CD14-positive monocyte (primary cell): Measurements from ENCODE around the gene PRLH. TPM values are rescaled to one million over a fixed set of nuclear protein-coding genes. Genes with fewer than 3 reads are reported as not detected.
A peak's percentile ranks its signal among the peaks of the same experiment; 100 is the strongest.

ENCODE experiments used
- DNase-seq, 3 donors: peaks; one replicate each; pipeline ENCODE4 v3.0.0-alpha.2; 2011 to 2022
- H2AFZ ChIP-seq: 2 replicates; pipeline ENCODE4 v1.6.0; 2012; ENCODE audit warnings: mild to moderate bottlenecking, low read depth, low read length, inconsistent platforms; ENCODE audit not compliant: insufficient read depth, poor library complexity, severe bottlenecking
- H3K27ac ChIP-seq, 2 donors: 1 replicate in 1 of 2; 2 replicates in 1 of 2; pipeline ENCODE4 v1.5.1; 2012 to 2013; ENCODE audit warnings: low read length in 2 of 2, control low read depth in 1 of 2, inconsistent platforms in 1 of 2, low read depth in 1 of 2, mild to moderate bottlenecking in 1 of 2
- H3K27me3 ChIP-seq, 2 donors: one replicate each; pipeline versions ENCODE4 v1.6.0 to v1.6.1; 2011 to 2013; ENCODE audit warnings: low read length in 2 of 2; ENCODE audit not compliant: control insufficient read depth in 2 of 2, insufficient read depth in 2 of 2
- H3K36me3 ChIP-seq, 2 donors: replicated peaks in 1 of 2; 1 replicate in 1 of 2; 2 replicates in 1 of 2; pipeline versions ENCODE4 v1.5.1 to v1.6.1; 2012 to 2013; ENCODE audit warnings: low read length in 2 of 2, control low read depth in 1 of 2, inconsistent platforms in 1 of 2, mild to moderate bottlenecking in 1 of 2; ENCODE audit not compliant: insufficient read depth in 2 of 2, control insufficient read depth in 1 of 2
- H3K4me1 ChIP-seq, 2 donors: 1 replicate in 1 of 2; 2 replicates in 1 of 2; pipeline versions ENCODE4 v1.5.1 to v1.6.1; 2012 to 2013; ENCODE audit warnings: low read length in 2 of 2, control low read depth in 1 of 2, inconsistent platforms in 1 of 2, mild to moderate bottlenecking in 1 of 2, moderate library complexity in 1 of 2; ENCODE audit not compliant: insufficient read depth in 2 of 2, control insufficient read depth in 1 of 2
- H3K4me2 ChIP-seq: replicated peaks from 2 replicates; pipeline ENCODE3; 2012; ENCODE audit warnings: low read length, moderate library complexity, mild to moderate bottlenecking; ENCODE audit not compliant: poor library complexity, severe bottlenecking; ENCODE audit errors: extremely low read depth
- H3K4me3 ChIP-seq, 3 experiments: fragments of 200-600 bp in 1 of 3; sonication (generic) in 1 of 3; replicated peaks in 1 of 3; 1 replicate in 2 of 3; 2 replicates in 1 of 3; pipeline ENCODE4 v1.5.1; 2011 to 2013; ENCODE audit warnings: low read length in 3 of 3, mild to moderate bottlenecking in 3 of 3, control low read depth in 2 of 3, low read depth in 2 of 3, inconsistent platforms in 1 of 3, moderate library complexity in 1 of 3
- H3K79me2 ChIP-seq: 2 replicates; pipeline ENCODE4 v1.6.0; 2012; ENCODE audit warnings: mild to moderate bottlenecking, control low read depth, inconsistent platforms, low read length, moderate library complexity; ENCODE audit not compliant: insufficient read depth
- H3K9ac ChIP-seq: 2 replicates; pipeline ENCODE4 v1.6.0; 2017; ENCODE audit warnings: low read length, mild to moderate bottlenecking; ENCODE audit not compliant: insufficient read depth, poor library complexity, severe bottlenecking
- H3K9me3 ChIP-seq, 2 donors: replicated peaks in 1 of 2; 1 replicate in 1 of 2; 2 replicates in 1 of 2; pipeline versions ENCODE4 v1.5.1 to v1.6.1; 2012 to 2013; ENCODE audit warnings: low read length in 2 of 2, control low read depth in 1 of 2; ENCODE audit not compliant: control insufficient read depth in 1 of 2, insufficient read depth in 1 of 2
- H4K20me1 ChIP-seq: 2 replicates; pipeline ENCODE4 v1.6.0; 2012; ENCODE audit warnings: mild to moderate bottlenecking, low read length, control low read depth, moderate library complexity; ENCODE audit not compliant: insufficient read depth
- H3K27ac Mint-ChIP-seq, 7 donors: one replicate each; pipeline ENCODE4 v1.8.0; 2020; ENCODE audit warnings: mild to moderate bottlenecking in 7 of 7, mixed read lengths in 7 of 7, moderate library complexity in 6 of 7, inconsistent platforms in 2 of 7
- H3K27me3 Mint-ChIP-seq, 3 donors: one replicate each; pipeline ENCODE4 v1.8.0; 2021 to 2022; ENCODE audit warnings: low read depth in 3 of 3, mild to moderate bottlenecking in 3 of 3, mixed read lengths in 3 of 3, moderate library complexity in 3 of 3, inconsistent platforms in 1 of 3
- H3K36me3 Mint-ChIP-seq, 2 donors: one replicate each; pipeline ENCODE4 v1.8.0; 2020; ENCODE audit warnings: mixed read lengths in 2 of 2, inconsistent platforms in 1 of 2, mild to moderate bottlenecking in 1 of 2
- H3K4me1 Mint-ChIP-seq: one replicate; pipeline ENCODE4 v1.8.0; 2020; ENCODE audit warnings: mild to moderate bottlenecking, mixed read lengths
- H3K4me3 Mint-ChIP-seq, 2 donors: one replicate each; pipeline ENCODE4 v1.8.0; 2020; ENCODE audit warnings: mild to moderate bottlenecking in 2 of 2, mixed read lengths in 2 of 2, moderate library complexity in 1 of 2
- H3K9me3 Mint-ChIP-seq, 7 donors: one replicate each; pipeline ENCODE4 v1.8.0; 2020 to 2022; ENCODE audit warnings: mixed read lengths in 7 of 7, mild to moderate bottlenecking in 6 of 7, moderate library complexity in 6 of 7, inconsistent platforms in 2 of 7
- CTCF ChIP-seq: fragments of 200-600 bp; IDR thresholded peaks from one replicate; pipeline ENCODE4 v1.8.0; 2022; ENCODE audit warnings: antibody characterized with exemption, mild to moderate bottlenecking
- WGBS: methylation state at CpG from one replicate; pipeline ENCODE4 v1.1.5; 2013; ENCODE audit warnings: missing lambda C conversion rate; ENCODE audit not compliant: insufficient coverage; 5-methylcytosine and 5-hydroxymethylcytosine counted together
- intact Hi-C, 2 donors: fragments of 100-400 bp; cut with micrococcal nuclease; formaldehyde crosslinking; loops; one replicate each; pipeline versions ENCODE4 v1.15.0 to v1.15.1; 2023
- polyA plus RNA-seq, 3 donors: library from polyadenylated mRNA; depleted of rRNA in 1 of 3; unstranded in 2 of 3; stranded (reverse) in 1 of 3; fragments of 300-500 nt in 2 of 3; fragments of >200 nt in 1 of 3; fragmentation: Illumina TruSeq in 2 of 3; gene quantifications; 1 replicate in 2 of 3; 2 replicates in 1 of 3; pipeline ENCODE4 v1.2.3, GENCODE V29; 2012 to 2021

Gene PRLH
- polyA plus RNA-seq, 3 donors: not detected

GRCh38 chr2:237614151-237614720 lies 47.9 kb downstream of the PRLH start:
- no peak overlapping the region for H2AFZ ChIP-seq
- H4K20me1 ChIP-seq: no peaks in the 10 kb centered on the region
- H3K27me3 ChIP-seq: no peaks in the 10 kb centered on the region
- H3K27ac ChIP-seq: no peak overlapping the region
- intact Hi-C loops: no loop called here
- H3K79me2 ChIP-seq: no peaks in the 10 kb centered on the region
- no peak overlapping the region for H3K4me3 ChIP-seq
- Mint-ChIP-seq H3K27ac (no peak overlapping the region), H3K4me3 (peak overlapping the region in 1 of 2 donors; percentile 56), H3K9me3 (peaks cover 0 to 2% (median 0%) of the 10 kb centered on the region in 7 donors), H3K4me1 (peaks cover 39% of the 10 kb centered on the region), H3K27me3 (peaks cover 3 to 15% (median 7%) of the 10 kb centered on the region in 3 donors), H3K36me3 (no peaks in the 10 kb centered on the region)
- peak overlapping the region; percentile 22 for H3K4me2 ChIP-seq
- DNase-seq: peak in 2 of 3 donors; percentile 29 to 35
- H3K9me3 ChIP-seq: no peaks in the 10 kb centered on the region
- H3K4me1 ChIP-seq: peaks cover 28 to 38% of the 10 kb centered on the region in 2 donors
- 41% methylated on average over 9 of the region's 9 CpGs for WGBS
- no peaks in the 10 kb centered on the region for H3K36me3 ChIP-seq
- peak; percentile 18 for TF ChIP-seq CTCF
- no peak overlapping the region for H3K9ac ChIP-seq

GRCh38 chr2:237615631-237616249 lies 49.4 kb downstream of the PRLH start:
- H3K9me3 Mint-ChIP-seq: peaks cover 0 to 2% (median 0%) of the 10 kb centered on the region in 7 donors
- Histone ChIP-seq H3K27me3 (no peaks in the 10 kb centered on the region), H3K79me2 (no peaks in the 10 kb centered on the region), H3K9ac (no peak overlapping the region), H3K36me3 (no peaks in the 10 kb centered on the region), H3K4me2 (no peak overlapping the region), H3K27ac (no peak overlapping the region), H3K9me3 (no peaks in the 10 kb centered on the region), H3K4me3 (no peak overlapping the region), H4K20me1 (no peaks in the 10 kb centered on the region), H2AFZ (no peak overlapping the region), H3K4me1 (peaks cover 28 to 38% of the 10 kb centered on the region in 2 donors)
- H3K27ac Mint-ChIP-seq: no peak overlapping the region
- TF ChIP-seq CTCF: no peak
- H3K27me3 Mint-ChIP-seq: peaks cover 2 to 16% (median 11%) of the 10 kb centered on the region in 3 donors
- DNase-seq: no peak
- no peaks in the 10 kb centered on the region for H3K36me3 Mint-ChIP-seq
- peaks cover 39% of the 10 kb centered on the region for H3K4me1 Mint-ChIP-seq
- intact Hi-C loops: no loop called here
- H3K4me3 Mint-ChIP-seq: no peak overlapping the region
- 55% methylated on average over 2 of the region's 4 CpGs for WGBS
